Breast epithelium (tissue), 4 donors: Measurements from ENCODE around the gene ARHGEF10L. TPM values are rescaled to one million over a fixed set of nuclear protein-coding genes. Genes with fewer than 3 reads are reported as not detected.

ENCODE experiments used
- DNase-seq, 2 donors: peaks; one replicate each; pipeline ENCODE4 v3.0.0-alpha.2; 2019; ENCODE audit warnings: low spot score in 2 of 2
- H3K27ac ChIP-seq, 2 donors: fragments of 200-600 bp; sonication (generic) in 1 of 2; one replicate each; pipeline ENCODE4 v1.5.1; 2016 to 2019; ENCODE audit warnings: mild to moderate bottlenecking in 1 of 2
- H3K27me3 ChIP-seq, 2 donors: fragments of 200-600 bp; sonication (generic) in 1 of 2; one replicate each; pipeline versions ENCODE4 v1.5.1 to v1.6.0; 2017 to 2019; ENCODE audit warnings: control low read depth in 1 of 2, mild to moderate bottlenecking in 1 of 2
- H3K36me3 ChIP-seq: fragments of 200-600 bp; one replicate; pipeline ENCODE4 v1.5.1; 2019
- H3K4me1 ChIP-seq, 2 donors: fragments of 200-600 bp; sonication (generic); one replicate each; pipeline ENCODE4 v1.5.1; 2016 to 2019; ENCODE audit warnings: control low read depth in 1 of 2
- H3K4me3 ChIP-seq, 3 donors: fragments of 200-600 bp; sonication (generic); 1 replicate in 2 of 3; 2 replicates in 1 of 3; pipeline ENCODE4 v1.5.1; 2016 to 2019; ENCODE audit warnings: mild to moderate bottlenecking in 3 of 3, moderate library complexity in 2 of 3
- H3K9me3 ChIP-seq, 2 donors: fragments of 200-600 bp; sonication (generic) in 1 of 2; one replicate each; pipeline ENCODE4 v1.5.1; 2016 to 2019; ENCODE audit warnings: control low read depth in 1 of 2
- CTCF ChIP-seq, 3 donors: fragments of 450-650 bp; IDR thresholded peaks; one replicate each; pipeline ENCODE4 v1.5.1; 2016 to 2017; ENCODE audit warnings: antibody characterized with exemption in 3 of 3, mild to moderate bottlenecking in 3 of 3, moderate library complexity in 3 of 3
- POLR2A ChIP-seq: fragments of 450-650 bp; IDR thresholded peaks from one replicate; pipeline ENCODE4 v1.6.1; 2016; ENCODE audit warnings: antibody characterized with exemption, mild to moderate bottlenecking, moderate library complexity
- POLR2AphosphoS5 ChIP-seq, 3 donors: sonication (generic); formaldehyde crosslinking; IDR thresholded peaks; one replicate each; pipeline ENCODE4 v1.6.1; 2017; ENCODE audit warnings: antibody characterized with exemption in 3 of 3
- intact Hi-C: fragments of 100-400 bp; cut with DNase I; formaldehyde crosslinking; loops from one replicate; pipeline ENCODE4 v1.15.1; 2023; ENCODE audit warnings: low total_unique reads
- total RNA-seq, 3 donors: library from RNA; depleted of rRNA; stranded (reverse); fragments of >200 nt; gene quantifications; one replicate each; pipeline ENCODE4 v1.1.0, GENCODE V29; 2016

ARHGEF10L gene
- total RNA-seq, 3 donors from 2014 or later, result 36.7 to 51.4 (median 49.8) TPM

DNA sequence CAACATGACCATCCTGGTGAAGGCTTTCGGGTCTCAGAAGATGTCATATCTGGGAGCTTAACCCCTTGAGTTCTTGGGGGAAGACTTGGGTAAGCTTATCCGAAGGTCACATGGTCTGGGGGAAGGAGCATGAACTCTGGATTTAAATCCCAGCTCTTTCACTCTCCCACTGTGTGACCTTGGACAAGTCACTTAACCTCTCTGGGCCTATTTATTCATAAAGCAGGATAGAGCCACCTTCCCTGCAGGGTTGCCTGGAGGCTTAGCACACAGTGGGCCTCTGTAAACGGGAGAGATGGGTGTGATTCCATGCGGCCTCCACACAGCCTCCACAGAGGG, 8.2 kb upstream of the ARHGEF10L start:
- no peaks in the 10 kb centered on the region for H3K27me3 ChIP-seq
- TF ChIP-seq POLR2A (no peak), POLR2AphosphoS5 (IDR thresholded peaks at IDR 0.05) (no peak), CTCF (IDR thresholded peaks at IDR 0.05) (no peak)
- H3K9me3 ChIP-seq, result no peaks in the 10 kb centered on the region
- no peak overlapping the region for H3K4me3 ChIP-seq
- no peak for DNase-seq
- H3K4me1 ChIP-seq, result peaks cover 0 to 30% of the 10 kb centered on the region in 2 donors
- no peaks in the 10 kb centered on the region for H3K36me3 ChIP-seq
- intact Hi-C loops, result no loop called here
- H3K27ac ChIP-seq, result peak overlapping the region; percentile 81 to 83

DNA sequence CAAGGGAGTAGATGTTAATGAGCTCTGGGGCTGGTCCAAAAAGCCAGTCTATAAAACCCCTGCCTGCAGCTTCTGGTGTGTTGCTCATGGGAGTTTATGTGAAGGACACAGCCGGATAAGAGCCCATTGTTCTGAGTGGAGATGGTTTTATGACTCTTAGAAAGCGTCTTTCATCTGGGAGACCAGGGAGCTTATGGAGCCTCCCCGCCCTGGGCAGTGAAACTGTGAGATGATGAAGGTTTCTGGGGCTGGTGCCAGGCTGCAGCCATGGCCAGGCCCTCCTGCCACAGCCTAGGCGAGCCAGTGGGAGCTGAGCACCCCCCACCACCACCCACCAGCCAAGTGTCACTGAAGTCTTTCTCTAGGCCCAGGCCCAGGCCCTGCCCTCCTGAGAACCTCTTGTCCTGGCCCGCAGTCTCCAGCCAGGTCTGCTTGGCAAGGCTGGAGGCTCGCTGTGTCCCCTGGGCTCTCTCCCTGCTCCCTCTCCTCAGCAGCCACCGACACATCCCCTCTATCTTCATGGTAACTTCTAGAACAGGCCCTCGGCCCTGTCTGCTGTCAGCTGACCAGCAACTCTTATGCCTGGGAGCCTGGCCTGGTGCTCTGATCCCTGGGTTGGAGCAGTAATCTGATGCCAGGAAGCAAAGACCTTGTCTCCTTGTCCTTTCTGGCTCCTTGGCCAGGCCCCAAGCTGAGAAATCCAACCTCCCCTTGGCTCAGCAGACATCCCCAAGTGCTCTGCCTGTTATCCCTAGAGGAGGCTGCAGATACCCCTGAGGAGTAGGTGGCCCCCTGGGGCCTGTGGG, 7.6 kb upstream of the ARHGEF10L start:
- TF ChIP-seq POLR2A (no peak), POLR2AphosphoS5 (IDR thresholded peaks at IDR 0.05) (no peak), CTCF (IDR thresholded peaks at IDR 0.05) (no peak)
- Histone ChIP-seq H3K36me3 (no peaks in the 10 kb centered on the region), H3K4me3 (no peak overlapping the region), H3K27me3 (no peaks in the 10 kb centered on the region), H3K9me3 (no peaks in the 10 kb centered on the region), H3K4me1 (peaks cover 0 to 25% of the 10 kb centered on the region in 2 donors), H3K27ac (peak overlapping the region; percentile 81 to 83)
- intact Hi-C loops, result no loop called here
- DNase-seq, result peak in 1 of 2 donors; percentile 52

GRCh38 chr1:17533201-17533600, 6.3 kb upstream of the ARHGEF10L start:
- DNase-seq, result no peak
- intact Hi-C loops, result no loop called here
- no peak for TF ChIP-seq CTCF (IDR thresholded peaks at IDR 0.05)
- TF ChIP-seq POLR2A, result no peak
- no peak for TF ChIP-seq POLR2AphosphoS5 (IDR thresholded peaks at IDR 0.05)
- Histone ChIP-seq H3K27ac (peak overlapping the region; percentile 32 to 81), H3K27me3 (no peaks in the 10 kb centered on the region), H3K4me1 (peaks cover 2 to 15% of the 10 kb centered on the region in 2 donors), H3K9me3 (no peaks in the 10 kb centered on the region), H3K4me3 (no peak overlapping the region), H3K36me3 (no peaks in the 10 kb centered on the region)

DNA sequence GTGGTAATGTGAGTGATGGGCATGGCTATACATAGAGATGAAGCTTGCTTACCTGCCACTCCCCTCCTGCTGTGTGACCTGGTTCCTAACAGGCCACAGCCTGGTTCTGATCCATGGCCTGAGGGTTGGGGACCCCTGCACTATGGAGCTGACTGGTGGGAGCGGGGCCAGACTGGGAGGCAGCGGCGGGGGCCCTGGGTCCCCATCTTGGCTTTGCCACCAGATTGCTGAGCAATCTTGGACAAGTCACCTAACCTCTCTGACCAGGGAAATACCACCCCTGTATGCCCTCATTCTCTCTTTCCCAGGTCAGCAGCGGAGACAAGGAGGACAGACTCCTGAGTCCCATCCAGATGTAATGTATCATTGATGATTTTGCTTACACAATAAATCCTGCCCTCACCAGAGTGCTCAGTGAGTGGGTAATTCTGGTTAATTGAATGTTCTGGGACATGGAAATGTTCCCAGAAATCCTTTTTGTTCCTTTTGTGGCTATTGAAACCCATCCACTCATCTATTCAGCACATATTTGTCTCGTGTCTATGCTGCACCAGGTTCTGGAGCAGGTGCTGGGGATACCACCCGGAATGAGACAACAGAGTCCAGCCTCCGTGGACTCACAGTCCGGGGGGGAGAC, 4.1 kb upstream of the ARHGEF10L start:
- DNase-seq, result no peak
- Histone ChIP-seq H3K27me3 (no peaks in the 10 kb centered on the region), H3K36me3 (no peaks in the 10 kb centered on the region), H3K27ac (no peak overlapping the region), H3K4me1 (peaks cover 4 to 8% of the 10 kb centered on the region in 2 donors), H3K9me3 (no peaks in the 10 kb centered on the region), H3K4me3 (no peak overlapping the region)
- TF ChIP-seq CTCF (IDR thresholded peaks at IDR 0.05) (no peak), POLR2A (no peak), POLR2AphosphoS5 (IDR thresholded peaks at IDR 0.05) (no peak)
- intact Hi-C loops, result no loop called here

- H3K27me3 ChIP-seq, result no peaks in the 10 kb centered on the region
- H3K36me3 ChIP-seq, result no peaks in the 10 kb centered on the region
- no peak for DNase-seq
- TF ChIP-seq POLR2AphosphoS5 (IDR thresholded peaks at IDR 0.05) (no peak), CTCF (IDR thresholded peaks at IDR 0.05) (no peak), POLR2A (no peak)
- H3K4me3 ChIP-seq, result no peak overlapping the region
- H3K9me3 ChIP-seq, result no peaks in the 10 kb centered on the region
- peaks cover 0 to 4% of the 10 kb centered on the region in 2 donors for H3K4me1 ChIP-seq
- intact Hi-C loops, result no loop called here
- peak overlapping the region; percentile 87 to 89 for H3K27ac ChIP-seq
These were observed 1.5 kb upstream of the ARHGEF10L start for GRCh38 chr1:17538010-17538409.
